Activated T-cell treated with anti-CD3 and anti-CD28 coated beads for 1 hour (primary cell): Measurements from ENCODE around the gene FUT3.
"Not testable (repeated sequence)": the region's sequence is repeated elsewhere in the genome, so short reads cannot be mapped to it uniquely, and the experiment has no call there.

Source experiments
- DNase-seq: peaks from one replicate; pipeline ENCODE4 v3.0.0-alpha.2; 2020; ENCODE audit warnings: low read depth

The FUT3 gene

DNA sequence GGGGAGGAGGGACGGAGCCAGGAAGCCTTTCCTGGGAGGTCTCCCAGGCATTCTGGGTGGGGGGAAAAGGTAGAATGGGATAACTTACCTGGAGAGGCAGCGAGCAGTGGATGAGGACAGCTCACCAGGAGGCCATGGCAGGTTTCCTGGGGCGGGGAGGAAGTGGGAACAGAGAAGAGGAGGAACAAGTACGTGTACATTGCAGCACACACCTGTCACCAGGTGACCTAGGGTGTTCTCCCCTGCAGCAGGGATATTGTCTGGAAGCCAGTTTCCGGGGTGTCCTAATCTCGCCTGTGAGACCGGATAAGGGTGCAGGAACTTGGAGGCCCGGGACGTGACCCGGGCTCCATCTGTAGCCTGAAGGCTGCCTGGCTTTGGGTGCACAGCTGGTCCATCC lies at the start of gene FUT3:
TSS of gene FUT3 (minus strand) at position 148 of the 400 bp plus-strand sequence.
- DNase-seq: no peak

DNA sequence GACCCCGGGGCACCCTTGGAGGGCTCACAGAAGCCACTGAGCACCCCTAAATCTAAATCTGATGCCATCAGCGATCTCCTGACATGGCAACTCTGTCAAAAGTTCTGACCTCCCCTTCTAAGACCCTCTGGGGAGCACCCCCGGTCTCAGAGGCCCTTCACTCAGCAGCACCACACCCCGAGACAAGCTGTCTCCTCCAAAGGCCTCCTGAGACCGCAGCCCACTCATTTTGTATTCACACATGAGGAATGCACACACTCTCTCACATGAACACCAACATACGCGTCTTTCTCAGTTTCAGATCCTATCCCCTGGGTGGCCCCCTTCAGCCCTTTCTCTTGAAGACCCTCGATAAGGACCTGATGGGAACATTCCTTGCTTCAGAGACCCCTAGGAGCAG lies 49.7 kb upstream of the FUT3 start:
- no peak for DNase-seq

DNA sequence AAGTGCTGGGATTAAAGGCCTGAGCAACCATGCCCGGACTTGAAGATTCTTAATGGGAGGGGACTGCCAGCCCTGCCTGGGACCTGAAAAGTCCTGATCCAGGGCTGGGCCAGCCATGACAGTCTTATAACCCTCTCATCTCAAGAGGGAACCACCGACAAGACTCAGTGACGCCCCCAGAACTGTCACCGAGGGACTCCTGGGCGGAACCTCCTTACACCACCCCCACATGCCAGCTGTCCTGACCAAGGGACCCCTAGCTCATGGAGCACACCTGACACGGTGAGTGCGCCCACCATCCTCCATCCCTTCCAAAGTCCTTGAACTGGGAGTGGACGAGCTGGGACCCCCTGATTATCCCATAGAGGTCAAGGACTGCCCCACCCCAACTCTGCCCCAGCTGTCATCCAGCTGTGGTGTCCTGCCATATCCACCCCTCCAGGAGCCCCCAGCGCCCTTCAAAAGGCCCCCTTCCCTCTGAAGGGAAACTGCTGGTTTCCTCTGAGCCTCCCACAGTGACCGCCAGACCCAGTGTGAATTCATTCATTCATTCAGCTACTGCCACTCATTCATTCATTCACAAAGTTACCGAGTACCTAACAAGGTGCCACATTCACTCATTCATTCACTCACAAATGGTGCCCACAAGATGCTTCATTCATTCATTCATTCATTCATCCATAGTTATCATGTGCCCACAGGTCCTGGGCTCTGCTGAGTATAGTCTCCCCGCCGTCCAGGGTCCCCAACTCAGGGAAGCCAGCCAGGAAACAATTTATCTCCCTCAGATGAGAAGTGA lies 48.7 kb upstream of the FUT3 start:
- DNase-seq: no peak

DNA sequence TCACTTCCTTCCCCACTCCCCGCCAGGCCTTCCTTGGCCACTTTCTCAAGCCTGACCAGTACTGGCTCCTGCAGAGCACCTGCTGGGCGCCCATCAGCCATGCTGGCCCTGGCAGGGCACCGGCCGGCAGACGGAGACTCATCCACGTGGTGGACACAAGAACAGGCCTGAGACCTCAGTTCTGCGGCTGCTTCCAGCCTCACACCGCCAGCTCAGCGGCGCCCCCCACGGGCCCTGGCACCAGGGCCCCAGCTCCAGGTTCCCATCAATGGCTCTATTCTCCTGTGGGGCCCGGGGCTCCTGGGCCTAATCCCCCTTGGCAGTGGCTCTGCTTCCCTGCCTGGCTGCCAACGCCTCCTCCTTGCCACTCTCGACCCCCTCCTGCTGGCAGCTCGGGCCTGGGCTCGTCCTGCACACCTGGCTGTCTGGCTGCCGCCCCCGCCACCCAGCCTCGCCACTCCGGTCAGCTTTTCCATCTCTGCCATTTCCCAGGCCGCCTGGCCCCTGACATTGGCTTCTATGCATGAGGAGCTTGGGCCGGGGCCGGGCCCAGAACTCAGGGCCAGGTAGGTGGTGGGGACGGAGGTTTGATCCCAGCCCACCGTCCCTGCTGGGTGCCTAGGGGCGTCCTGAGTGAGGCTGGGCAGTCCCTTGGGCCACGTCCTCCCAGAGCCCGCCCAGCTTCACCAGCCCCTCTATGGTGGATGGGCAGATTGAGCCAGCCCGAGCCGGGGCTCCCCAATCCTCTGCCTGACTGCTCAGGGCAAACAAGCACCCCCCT lies 46.1 kb upstream of the FUT3 start:
- no peak for DNase-seq

DNA sequence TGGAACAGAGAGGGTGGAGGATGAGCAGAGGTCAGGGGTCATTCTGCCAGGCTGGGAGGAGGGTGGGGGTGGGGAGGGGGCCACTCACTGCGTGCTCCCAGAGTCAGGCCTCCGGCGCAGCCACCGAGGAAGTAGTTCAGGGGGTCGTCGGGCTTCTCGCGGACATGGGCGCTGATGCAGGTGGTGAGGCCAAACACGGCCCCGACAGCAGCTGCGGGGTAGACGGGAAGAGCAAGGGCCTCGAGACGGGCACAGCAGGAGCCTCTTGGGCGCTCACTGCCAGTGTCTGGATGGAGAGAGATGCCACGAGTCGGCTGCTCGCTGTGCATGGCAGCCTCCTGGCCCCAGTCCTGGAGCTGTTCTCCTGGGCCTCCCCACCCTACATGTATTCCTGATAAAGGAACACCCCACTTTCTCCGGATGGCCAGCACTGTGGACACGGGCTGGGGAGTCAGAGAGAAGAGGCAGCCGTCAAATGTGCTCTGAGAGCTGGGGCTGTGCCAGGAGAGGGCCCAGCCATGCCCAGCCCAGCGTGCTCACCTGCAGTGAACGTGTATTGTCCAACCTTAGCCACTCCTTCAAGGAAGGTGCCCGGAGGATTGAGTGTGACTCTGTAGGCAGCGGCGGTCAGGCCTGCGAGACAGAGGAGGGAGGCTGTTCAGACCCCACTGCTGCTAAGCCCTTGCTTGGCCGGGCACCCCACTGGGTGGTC lies 45.3 kb upstream of the FUT3 start:
- DNase-seq: no peak

DNA sequence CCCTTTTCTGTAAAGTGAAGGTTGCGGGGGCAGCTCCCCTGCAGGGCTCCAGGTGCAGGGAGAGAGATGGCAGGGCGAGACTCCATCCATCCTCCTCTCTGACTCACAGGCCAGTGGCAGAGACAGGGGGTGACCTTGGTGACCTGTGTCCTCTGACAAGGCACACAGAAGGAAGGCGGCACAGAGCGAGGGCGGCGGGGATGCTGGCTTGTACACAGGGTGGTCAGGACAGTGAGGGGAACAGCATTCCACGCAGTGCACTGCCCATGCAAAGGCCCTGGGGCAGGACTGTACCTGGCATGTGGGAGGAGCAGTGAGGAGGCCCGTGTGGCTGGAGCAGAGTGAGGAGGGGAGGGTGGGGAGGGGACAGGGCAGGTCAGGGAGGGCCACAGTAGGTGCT lies 44.6 kb upstream of the FUT3 start:
- no peak for DNase-seq

DNA sequence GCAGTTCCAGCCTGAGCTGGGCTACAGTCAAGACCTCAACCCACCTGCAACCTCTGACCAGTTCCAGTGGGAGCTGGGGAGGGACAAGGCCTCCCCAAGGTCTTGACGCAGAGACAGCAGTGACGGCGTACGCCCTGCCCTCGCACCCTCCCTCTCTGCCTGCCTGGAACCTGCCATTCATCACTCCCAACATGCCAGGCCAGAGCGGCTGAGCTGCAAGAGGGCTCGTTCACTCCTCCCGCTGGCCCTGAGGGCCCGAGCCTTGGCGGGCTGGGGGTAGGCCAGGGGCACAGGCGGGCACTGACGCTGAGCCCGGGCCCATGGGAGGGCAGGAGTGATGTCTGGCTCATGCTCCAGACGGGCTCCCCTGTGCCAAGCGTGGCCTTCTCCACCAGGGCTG lies 44.2 kb upstream of the FUT3 start:
- no peak for DNase-seq

DNA sequence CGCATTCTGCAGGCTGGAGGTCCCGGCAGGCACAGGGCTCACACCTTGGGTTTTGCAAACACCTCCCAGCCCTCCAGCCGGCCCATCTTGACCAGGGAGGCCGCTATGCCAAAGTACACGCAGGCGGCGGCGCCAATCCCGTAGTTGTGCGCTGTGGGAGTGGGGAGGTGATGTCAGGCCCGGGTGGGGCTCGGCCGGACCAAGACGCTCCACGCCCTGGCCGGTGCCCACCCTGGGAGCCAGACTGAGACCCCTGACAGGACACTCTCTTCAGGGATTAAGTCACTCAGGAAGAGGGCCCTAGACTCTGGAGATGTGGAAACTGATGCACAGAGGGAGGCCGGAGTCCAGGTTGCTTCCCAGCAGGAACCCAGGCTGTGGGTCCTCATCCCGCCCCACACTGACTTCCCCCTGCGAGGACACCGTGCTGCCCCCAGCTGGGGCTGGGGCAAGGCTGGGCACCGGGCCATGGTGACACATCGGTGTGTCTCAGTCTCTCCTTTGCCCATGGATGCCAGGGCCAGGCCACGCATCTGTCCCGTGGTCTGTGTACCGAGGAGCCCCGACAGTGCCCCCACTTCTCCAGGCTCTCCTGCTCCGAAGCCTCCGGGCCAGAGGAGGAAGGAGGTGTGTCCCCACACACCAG lies 43.6 kb upstream of the FUT3 start:
- no peak for DNase-seq

DNA sequence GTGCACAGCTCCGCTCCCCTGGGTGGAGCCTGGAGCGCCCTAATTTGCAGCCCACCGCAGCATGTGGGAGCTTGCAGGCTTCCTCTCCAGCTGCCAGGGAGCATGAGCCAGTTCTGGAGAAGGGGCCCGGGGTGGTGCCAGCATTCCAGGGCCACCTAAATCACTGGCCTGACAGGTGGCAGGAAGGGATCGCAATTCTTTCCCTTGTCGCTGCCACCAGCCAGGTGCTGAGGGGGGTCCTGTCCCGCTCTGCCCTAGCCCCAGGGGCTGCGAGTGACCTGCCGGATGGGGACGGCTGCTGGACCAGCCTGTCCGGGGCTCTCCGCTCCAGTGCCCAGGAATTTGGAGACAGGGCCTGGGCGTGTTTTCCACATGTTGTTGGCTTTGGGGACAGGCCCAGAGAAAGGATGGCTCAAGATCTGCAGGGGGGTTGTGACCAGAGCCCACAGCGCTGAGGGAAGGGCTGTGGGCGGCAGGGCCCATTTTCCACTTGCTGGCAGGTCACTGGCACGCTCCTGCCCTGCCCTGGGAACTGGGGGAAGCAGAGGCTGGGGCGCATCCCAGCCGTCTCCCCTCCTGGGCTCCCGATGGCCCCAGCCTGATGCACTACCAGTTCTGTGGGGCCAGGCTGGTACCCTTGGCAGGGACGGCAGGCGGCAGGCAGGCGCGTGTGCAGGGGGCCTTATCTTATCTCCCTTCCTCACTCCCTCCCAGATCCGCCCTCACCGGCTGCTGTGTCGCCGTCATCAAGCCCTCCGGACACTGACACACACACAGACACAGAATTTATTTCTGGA lies 42.9 kb upstream of the FUT3 start:
- no peak for DNase-seq

DNA sequence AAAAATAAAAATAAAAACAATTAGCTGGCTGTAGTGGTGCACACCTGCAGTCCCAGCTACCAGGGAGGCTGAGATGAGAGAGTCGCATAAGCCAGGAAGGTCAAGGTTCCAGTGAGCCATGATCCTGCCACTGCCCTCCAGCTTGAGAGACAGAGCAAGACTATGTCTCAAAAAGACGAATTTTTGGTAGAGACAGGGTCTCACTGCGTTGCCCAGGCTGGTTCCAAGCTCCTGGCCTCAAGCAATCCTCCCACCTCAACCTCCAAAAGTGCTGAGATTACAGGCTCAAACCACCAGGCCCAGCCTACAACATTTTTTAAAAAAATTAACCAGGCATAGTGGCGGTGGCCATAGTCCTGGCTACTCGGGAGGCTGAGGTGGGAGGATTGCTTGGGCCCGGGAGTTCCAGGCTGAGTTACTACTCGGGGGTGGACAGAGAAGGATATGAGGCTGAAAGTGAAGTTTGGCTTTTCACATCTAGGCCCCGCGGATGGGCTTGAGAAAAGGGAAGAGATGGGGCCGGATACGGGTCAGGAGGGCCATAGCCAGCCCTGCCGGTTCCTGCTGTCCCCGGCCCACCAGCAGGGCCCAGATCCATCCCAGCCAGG lies 42.2 kb upstream of the FUT3 start:
- DNase-seq: no peak

DNA sequence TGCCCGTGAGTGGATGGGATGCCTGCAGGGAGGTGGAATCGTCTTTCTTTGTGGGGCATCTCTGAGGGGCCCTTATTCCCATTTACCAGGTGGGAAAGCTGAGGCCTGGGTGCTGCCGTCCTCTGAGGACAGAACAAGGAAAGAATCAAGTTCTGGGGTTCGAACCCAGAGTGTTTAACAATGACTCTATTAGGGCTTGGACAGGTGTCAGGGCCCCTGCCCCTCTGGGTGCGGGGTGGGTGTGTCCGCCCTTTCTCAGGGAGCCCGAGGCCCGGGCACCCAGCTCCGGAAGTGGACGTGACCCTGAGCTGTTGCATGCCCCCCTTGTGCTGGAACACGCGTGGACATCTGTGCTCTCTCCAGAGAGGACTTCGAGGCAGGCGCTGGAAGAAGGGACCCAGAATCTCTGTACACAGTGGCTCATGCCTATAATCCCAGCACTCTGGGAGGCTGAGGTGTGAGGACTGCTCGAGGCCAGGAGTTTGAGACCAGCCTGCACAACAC lies 41.6 kb upstream of the FUT3 start:
- no peak for DNase-seq

DNA sequence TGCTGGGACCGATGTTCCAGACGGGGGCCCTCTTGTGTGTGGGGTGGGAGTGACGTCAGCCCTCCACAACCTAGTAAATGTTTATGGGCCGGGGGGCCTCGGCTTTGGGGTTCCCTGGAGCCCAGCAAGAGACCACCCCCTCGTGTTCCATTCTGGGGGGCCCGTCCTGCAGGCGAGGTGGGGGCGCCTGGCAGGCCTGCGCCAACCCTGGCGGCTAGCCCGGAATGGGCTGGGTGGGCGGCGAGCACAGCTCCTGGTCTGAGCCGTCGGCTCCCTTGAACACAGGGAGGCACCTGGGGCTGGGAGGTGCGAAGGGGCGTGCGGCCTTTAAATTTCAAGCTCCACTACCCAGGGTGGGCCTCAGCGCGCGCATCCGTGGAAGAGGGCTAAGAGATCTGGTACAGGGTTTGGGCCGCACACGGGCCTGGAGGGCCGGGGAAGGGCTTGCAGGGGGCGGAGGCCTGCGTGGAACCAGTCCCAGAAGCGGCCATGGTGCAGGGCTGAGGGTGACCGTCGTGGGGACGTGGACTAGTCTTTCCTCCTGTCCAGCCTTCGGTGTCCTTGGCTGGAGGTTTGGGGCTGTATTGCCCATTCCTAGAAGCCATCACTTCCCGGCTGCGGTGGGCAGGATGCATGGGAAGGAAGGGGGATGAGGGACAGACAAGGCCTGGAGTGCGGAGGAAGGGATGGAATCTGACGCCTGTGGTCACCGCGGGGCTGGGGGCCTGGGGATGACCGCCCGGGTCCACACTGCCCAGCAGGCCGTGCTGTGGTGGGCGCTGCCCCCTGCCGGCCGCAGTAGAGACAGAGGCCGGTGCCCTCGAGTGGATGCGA lies 40.9 kb upstream of the FUT3 start:
- no peak for DNase-seq

DNA sequence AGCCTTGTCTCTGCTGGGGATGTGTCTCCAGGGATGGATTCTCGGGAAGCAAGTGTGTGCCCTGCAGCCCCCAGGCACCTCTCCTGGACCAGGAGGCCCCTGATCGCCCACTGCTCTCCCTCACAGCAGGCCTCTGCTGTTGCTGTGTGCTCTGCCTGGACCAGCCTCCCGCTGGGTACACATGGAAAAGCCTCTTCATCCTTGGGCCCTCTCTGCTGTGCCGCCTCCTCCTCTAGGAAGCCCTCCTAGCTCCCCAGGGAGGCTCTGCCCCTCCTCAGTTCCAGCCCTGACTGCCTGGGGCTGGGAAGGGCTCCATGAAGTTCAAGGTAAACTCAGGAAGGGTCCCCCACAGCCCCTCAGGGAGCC lies 40.3 kb upstream of the FUT3 start:
- no peak for DNase-seq

DNA sequence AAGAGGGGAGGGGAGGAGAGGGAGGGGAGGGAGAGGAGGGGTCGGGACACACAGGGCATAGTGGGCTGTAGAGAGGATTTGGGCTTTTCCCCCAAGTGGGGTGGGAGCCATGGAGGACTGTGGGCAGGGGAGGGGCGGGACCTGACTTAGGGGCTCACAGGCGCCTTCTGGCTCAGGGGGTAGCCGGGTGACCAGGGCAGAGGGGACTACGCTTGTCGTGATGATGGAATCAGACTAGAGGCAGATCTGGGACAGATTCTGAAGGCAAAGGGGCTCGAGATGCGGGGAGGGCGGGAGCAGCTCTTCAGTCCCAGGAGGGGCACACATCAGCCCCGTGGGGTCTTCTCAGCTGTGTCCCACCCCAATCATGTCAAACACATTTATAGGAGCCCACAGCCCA lies 38.9 kb upstream of the FUT3 start:
- no peak for DNase-seq

DNA sequence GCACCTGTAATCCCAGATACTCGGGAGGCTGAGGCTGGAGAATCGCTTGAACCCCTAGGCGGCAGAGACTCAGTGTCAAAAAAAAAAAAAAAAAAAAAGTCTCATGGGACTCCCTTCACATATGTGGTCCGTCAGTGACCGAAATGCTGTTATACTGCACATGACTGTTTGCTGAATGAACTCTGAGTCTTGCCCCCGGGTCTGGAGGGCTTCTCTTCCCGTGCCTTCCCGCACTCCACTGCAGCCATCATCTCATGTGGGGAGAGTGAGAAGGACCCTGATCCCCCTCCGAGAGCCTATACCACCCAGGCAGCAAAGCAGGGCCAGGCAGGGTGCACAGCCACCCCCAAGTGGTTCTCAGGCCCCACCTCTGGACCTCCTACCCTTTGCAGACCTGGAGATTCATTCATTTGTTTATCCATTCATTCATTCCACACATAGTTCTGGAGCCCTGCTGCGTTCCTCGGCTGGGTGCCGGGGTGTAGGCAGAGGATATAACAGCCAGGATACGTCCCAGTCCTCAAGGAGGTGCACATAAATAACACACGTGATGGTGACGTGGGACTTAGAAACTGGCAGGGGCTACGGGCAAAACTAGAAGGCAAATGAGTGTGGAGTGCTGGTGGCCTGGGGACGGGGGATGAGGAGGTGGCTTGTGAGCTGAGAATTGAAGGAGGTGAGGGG lies 38.2 kb upstream of the FUT3 start:
- no peak for DNase-seq

DNA sequence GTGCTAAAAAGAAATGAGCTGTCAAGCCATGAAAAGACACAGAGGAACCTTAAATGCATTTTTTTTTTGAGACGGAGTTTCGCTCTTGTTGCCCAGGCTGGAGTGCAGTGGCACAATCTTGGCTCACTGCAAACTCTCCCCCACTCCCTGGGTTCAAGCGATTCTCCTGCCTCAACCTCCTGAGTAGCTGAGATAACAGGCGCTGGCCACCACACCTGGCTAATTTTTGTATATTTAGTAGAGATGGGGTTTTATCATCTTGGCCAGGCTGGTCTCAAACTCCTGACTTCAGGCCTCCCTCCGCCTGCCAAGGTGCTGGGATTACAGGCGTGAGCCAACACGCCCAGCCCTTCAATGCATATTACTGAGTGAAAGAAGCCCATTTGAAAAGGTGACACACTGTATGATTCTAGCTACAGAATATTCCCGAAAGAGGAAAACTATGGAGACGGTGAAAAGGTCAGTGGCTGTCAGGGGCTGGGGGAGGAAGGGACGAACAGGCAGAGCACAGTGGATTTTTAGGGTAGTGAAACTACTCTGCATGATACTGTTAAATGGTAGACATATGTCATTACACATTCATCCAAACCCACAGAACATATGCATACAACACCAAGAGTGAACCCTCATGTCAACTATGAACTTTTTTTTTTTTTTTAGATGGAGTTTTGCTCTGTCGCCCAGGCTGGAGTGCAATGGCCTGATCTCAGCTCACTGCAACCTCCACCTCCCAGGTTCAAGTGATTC lies 33.0 kb upstream of the FUT3 start:
- DNase-seq: not testable (repeated sequence)

DNA sequence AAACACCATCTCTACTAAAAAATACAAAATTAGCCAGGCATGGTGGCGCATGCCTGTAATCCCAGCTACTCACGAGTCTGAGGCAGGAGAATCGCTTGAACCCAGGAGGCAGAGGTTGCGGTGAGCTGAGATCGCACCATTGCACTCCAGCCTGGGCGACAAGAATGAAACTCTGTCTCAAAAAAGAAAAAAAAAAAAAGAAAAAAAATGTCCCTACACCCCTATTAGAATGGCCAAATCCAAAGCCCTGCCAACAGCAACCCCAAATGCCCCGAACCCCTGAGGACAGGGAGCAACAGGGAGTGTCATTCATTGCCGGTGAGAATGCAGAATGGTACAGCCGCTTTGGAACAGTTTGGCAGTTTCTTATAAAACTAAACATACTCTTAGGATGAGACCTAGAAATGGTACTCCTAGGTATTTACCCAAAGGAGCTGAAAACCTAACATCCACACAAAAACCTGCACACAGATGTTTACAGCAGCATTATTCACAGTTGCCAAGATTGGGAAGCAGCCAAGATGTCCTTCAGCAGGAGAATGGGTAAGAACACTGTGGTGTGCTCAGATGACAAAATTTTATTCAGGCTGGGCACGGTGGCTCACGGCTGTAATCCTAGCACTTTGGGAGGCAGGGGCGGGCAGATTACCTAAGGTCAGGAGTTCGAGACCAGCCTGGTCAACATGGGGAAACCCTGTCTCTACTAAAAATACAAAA lies 32.1 kb upstream of the FUT3 start:
- not testable (repeated sequence) for DNase-seq

DNA sequence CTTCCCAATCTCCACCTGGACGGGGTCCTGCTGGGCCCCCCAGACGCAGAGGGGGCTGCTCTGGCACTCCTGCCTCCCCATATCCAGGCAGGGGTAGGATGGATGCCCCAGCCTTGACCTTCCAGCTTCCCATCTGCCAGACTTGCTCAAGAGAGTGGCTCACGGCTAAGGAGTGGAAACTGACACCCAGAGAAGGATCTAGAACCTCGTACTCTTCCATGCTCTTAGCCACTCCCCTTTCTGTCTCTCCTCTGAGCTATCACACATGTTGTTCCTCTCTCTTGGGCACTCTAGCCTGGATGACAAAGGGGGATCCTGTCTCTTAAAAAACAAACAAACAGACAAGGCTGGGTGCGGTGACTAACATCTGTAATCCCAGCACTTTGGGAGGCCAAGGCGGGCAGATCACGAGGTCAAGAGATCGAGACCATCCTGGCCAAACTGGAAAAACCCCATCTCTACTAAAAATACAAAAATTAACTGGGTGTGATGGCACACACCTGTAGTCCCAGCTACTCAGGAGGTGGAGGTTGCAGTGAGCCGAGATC lies 31.2 kb upstream of the FUT3 start:
- DNase-seq: no peak
